Activated naive CD4-positive, alpha-beta T cell treated with anti-CD3 and anti-CD28 coated beads, Interleukin-2, amount 50 U/mL, for 16 hours (primary cell): ENCODE data around the gene HTR3A.
"Not testable (repeated sequence)": the region's sequence is repeated elsewhere in the genome, so short reads cannot be mapped to it uniquely, and the experiment has no call there.

ENCODE experiments used
- DNase-seq: peaks from one replicate; pipeline ENCODE4 v3.0.0-alpha.2; 2020

HTR3A gene

DNA sequence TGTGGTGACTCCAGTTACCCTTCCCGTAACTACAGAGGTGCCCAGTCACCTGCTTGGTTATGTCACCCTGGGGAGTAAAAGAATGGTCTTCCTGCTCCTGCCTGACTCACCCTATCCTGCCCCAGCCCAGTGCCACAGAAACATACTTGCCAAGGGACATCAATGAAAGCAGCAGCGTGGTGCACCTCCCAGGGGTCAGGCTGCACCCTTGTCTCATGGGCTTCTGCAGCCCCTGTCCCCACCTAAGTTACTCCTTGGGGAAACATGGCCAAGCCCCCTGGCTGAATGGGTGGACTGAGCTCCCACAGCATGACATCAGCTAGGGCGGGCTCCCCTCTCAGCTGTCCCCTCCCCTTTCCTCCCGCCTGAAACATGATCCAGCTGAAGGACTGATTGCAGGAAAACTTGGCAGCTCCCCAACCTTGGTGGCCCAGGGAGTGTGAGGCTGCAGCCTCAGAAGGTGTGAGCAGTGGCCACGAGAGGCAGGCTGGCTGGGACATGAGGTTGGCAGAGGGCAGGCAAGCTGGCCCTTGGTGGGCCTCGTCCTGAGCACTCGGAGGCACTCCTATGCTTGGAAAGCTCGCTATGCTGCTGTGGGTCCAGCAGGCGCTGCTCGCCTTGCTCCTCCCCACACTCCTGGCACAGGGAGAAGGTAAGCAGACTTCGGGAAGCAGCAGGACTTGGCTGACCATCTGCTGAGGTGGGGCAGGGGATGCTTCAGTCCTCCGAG lies at the start of gene HTR3A:
Gene HTR3A, plus strand, starts transcription at position 368 of the 730 bp plus-strand sequence. Its CDS starts 218 bp downstream, at position 586.
- no peak for DNase-seq

GRCh38 chr11:113926273-113927197 lies 48.4 kb upstream of the HTR3A start:
- no peak for DNase-seq

DNA sequence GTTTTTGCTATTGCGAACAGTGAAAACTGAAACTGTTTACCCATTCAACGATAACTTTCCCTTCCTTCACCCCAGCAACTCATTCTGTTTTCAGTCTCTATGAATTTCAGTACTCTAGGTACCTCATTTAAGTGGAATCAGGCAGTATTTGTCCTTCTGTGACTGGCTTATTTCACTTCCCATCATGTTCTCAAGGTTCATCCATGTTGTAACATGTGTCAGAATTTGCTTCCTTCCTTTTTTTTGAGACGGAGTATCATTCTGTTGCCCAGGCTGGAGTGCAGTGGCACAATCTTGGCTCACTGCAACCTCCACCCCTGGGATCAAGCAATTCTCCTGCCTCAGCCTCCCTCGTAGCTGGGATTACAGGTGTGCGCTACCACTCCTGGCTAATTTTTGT lies 46.6 kb upstream of the HTR3A start:
- no peak for DNase-seq

DNA sequence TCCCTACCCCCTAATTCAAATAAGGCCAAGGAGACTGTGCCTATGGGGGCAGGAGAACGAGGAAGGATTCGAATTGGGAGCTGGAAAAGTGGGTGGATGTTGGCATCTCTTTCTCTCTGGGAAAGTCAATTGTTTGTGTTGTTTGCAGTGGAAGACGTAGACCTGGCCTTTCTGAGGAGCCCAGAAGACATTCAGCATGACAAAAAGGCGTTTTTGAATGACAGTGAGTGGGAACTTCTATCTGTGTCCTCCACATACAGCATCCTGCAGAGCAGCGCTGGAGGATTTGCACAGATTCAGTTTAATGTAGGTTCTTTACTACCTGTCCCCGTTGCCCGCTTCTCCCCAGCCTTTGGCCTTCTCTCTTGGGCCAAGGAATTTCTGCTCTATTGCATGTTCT lies 42.1 kb upstream of the HTR3A start:
- DNase-seq, result no peak

DNA sequence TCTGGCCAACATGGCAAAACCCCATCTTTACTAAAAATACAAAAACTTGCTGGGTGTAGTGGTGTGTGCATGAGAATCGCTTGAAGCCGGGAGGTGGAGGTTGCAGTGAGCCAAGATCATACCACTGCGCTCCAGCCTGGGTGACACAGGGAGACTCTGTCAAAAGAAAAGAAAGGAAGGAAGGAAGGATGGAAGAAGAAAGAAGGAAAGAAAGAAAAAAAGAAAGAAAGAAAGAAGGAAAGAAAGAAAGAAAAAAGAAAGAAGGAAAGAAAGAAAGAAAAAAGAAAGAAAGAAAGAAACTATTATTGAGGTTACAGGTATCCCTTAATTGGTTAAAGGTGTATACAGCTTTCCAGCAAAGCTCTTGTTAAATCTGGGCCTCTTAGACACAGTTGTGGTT lies 40.7 kb upstream of the HTR3A start:
- DNase-seq, result not testable (repeated sequence)

DNA sequence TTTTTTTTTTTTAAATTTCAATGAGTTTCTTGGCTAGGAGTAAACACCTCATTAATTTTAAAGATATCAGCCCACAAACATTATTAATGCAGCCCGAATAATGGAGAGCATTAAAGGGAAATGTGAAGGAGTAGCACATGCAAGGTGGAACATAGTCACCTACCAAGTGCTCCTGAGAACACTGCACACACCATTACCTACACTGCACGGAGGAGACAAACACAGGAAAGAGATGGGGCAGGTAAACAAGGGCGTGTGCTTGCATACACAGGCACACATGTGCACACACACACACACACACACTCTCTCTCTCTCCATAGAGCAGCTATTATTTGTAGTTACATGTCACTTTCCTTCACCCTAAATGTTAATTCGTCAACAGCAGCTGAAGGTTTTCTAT lies 40.1 kb upstream of the HTR3A start:
- no peak for DNase-seq

DNA sequence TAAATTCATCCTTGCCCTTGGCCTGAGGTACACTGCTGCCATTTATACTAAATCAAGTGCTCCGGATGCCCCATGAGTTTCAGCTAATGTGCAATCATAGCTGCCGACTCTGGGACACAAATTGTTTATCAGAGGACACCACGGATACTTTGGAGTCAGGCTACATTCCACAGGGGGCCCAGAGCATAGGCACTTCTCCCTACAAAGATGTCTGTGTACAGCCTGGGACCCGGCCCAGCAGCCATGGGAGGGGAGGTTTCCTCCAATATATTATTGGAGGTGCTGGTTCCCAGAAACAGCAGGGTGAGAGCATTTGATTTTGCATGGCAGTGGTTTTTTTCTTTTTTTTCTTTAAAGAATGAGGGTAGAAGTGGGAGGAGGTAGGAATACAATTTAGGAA lies 39.0 kb upstream of the HTR3A start:
- DNase-seq, result no peak

- DNase-seq, result no peak
Observed at GRCh38 chr11:113937918-113938317, 37.0 kb upstream of the HTR3A start.

DNA sequence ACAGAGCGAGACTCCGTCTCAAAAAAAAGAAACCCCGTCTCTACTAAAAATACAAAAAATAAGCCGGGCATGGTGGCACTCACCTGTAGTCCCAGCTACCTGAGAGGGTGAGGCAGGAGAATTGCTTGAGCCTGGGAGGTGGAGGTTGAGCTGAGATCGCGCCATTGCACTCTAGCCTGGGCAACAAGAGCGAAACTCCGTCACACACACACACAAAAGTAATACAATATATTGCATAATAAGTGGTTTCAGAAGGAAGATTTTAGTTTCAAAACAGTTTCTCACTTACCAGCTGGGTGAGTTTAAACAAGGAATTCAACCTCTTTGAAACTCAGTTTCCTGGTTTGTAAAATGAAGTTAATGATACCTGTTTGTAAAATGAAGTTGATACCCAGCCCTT lies 32.7 kb upstream of the HTR3A start:
- DNase-seq, result no peak

DNA sequence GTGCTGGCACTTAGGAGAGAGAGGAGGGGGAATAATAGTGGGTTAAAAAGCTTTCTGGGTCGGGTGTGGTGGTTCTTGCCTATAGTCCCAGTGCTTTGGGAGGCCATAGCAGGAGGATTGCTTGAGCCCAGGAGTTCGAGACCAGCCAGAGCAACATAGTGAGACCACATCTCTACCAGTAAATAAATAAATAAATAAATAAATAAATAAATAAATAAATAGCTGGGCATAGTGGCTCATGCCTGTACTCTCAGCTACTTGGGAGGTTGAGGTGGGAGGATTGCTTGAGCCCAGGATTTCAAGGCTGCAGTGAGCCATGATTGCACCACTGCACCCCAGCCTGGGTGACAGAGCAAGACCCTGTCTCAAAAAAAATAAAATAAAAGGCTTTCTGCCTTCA lies 28.7 kb upstream of the HTR3A start:
- not testable (repeated sequence) for DNase-seq

DNA sequence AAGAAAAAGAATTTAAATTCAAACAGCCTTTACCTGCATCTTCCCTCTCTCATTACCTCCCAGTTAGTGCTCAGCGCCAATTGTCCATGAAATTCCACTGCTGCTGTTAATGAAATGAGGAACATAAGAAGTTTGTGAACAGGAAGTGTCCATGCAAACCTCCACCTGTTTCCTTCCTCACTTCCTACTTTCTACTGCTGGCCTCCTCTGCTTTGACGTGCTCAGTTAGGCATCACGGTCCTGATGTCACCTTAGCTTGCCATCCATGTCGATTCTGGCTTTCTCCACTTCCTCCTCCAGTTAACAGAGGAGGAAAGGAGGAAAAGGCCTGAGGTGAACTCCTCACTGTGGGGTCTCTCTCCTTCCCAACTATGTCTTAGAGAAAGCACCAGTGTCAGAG lies 26.9 kb upstream of the HTR3A start:
- DNase-seq, result no peak

DNA sequence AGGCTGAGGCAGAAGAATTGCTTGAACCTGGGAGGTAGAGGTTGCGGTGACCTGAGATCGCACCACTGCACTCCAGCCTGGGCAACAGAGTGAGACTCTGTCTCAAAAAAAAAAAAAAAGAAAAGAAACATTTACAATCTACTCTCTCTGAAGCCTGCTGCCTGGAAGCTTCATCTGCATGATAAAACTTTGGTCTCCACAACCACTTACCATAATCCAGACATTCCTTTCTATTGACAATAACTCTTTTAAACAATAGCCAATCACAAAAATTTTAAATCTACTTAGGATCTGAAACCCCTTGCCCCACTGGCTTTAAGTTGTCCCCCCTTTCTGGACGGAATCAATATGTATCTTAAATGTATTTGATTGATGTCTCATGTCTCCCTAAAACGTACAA lies 25.0 kb upstream of the HTR3A start:
- no peak for DNase-seq

DNA sequence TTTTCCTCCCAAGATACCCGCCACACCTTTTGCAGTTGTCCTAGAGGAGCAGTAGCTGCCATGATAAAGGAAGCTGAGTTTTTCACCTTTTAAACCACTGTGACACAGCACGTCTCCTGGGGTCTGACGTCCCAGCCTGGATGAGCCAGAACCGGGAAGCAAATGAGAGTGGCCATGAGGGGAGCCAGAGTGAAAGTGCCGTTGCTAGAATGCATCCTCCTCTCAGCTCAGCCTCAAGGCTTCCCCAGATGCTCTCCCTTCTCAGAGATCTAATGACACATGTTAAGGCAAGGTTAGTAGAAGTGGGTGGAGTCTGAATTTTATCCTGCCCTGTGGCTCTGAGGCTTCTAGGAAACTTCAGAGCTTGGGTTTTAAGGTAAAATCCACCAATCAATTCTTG lies 23.4 kb upstream of the HTR3A start:
- no peak for DNase-seq

- DNase-seq, result no peak
Observed at GRCh38 chr11:113952070-113952469, 22.8 kb upstream of the HTR3A start.

- DNase-seq, result no peak
Observed at GRCh38 chr11:113952588-113952987, 22.3 kb upstream of the HTR3A start.

GRCh38 chr11:113954235-113954634 lies 20.7 kb upstream of the HTR3A start:
- DNase-seq, result no peak

GRCh38 chr11:113956986-113957385 lies 17.9 kb upstream of the HTR3A start:
- no peak for DNase-seq

DNA sequence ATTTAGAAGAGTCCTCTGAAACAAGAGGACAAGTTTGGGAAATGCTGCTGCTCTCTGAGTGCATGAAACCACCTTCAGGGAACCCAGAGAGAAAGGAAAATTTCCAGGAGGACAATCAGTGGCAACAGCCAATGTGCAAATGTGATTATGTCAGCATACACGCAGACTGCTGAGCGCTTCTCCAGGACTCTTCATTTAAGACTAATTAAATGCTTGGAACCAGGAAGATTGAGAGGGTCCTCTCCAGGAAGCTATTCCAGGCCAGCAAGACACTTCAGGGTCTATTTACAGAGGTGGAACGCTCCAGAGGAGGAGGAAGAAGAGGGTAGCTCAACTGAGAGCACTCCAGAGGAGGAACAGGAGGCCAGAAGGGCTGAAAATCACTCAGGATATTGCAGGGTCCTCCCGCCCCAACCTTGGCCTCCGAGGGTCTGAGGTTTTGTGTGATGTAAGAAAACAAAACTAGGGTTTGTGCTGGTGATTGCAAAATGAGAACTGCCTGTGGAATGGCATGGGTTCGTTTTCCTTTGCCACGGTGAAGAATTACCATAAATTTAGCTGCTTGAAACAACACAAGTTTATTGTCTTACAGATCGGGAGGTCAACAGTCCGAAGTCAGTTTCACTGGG lies 14.1 kb upstream of the HTR3A start:
- DNase-seq, result no peak

DNA sequence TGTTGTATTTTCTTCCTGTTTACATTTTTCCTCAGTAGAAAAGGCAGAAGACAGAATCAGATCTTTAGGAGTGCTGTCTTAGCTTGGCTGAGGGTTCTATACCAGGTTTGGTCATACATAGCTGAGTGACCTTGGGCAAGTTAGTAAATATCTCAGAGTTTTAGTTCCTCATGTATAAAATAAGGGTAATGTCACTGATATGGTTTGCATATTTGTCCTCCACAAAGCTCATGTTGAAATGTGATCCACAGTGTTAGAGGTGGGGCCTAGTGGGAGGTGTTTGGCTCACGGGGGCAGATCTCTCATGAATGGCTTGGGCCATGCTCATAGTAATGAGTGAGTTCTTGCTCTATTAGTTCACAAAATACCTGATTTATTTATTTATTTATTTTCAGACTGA lies 7.5 kb upstream of the HTR3A start:
- no peak for DNase-seq

DNA sequence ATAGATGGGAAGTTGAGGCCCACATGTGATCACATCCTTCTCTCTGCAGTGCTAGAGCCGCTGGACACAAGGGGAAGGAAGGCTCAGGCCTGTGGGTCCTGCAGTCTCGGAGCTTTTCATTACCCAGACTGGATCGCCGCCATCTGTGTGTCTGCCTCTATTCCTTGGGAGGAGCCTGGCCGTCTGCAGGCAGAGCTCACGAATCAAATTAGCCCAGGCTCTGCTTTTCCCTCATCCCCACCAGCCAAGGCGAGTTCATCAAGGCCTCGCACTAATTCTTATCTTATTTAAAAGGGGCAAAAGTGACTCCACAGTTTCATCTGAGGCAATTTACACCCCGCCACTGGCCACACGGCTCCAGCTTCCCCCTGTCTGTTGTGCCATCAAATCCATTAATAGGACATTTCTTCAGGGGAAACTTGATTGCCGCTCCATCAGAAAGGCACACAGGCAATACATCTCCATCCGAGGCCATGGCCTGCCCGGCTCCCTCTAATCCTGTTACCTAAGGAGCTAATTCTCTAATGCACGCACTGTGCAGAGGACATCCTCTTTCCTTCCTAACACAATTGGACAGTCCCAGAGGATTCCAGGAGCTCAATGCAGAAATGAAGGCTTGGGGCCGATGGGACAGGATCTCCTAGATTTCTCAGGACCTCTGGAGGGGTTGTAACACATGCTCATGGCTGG lies 3.3 kb upstream of the HTR3A start:
- DNase-seq, result no peak

DNA sequence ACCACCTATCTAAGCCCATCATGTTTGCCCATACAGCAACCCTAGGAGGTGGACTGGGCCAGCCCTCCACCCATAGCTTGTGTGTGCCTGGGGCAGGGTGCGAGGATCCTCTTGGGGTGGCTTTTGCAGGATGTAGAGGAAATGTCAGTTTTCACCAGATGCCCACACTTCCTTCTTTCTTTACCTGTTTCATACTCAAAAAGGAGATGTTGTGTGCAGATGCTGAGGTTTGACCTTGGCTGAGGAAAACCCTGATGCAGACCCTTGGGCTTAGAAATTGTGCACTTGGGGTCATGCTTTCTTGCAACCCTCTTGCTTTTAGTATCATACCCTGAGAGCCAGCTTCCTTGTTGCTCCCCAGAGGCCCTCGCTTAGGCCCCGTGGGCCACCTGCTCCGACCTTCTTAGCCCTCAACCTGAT lies 2.2 kb downstream of the HTR3A start:
- no peak for DNase-seq

DNA sequence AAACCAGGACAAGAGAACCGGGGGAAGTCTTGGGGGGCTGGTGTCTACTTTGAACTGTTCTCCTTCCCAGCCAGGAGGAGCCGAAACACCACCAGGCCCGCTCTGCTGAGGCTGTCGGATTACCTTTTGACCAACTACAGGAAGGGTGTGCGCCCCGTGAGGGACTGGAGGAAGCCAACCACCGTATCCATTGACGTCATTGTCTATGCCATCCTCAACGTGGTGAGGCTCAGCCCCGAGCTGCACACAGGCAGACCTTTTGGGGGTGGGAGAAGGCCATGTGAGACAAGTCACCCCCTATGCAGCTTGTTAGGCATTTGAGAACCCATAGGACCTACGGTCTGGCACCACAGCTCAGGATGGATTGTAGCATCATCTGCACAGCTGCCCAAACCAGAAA lies 2.8 kb downstream of the HTR3A start:
- no peak for DNase-seq

- DNase-seq, result no peak
Observed at GRCh38 chr11:113979431-113979830, 4.5 kb downstream of the HTR3A start.
